Mesenchymal stem cell (in vitro differentiated cells and primary cell): ENCODE results near the gene MAP7.

Source experiments
- DNase-seq: peaks from one replicate; pipeline ENCODE4 v3.0.0-alpha.2; 2013
- H2AFZ ChIP-seq: one replicate; pipeline ENCODE4 v1.6.1; 2013; ENCODE audit warnings: low read depth, mild to moderate bottlenecking, control low read depth, inconsistent platforms, low read length, moderate library complexity
- H2AK5ac ChIP-seq: 2 replicates; pipeline ENCODE4 v1.6.1; 2013; ENCODE audit warnings: low read length, moderate library complexity, mild to moderate bottlenecking, inconsistent platforms; ENCODE audit not compliant: severe bottlenecking
- H2BK120ac ChIP-seq: one replicate; pipeline ENCODE4 v1.6.1; 2013; ENCODE audit warnings: low read depth, mild to moderate bottlenecking, inconsistent platforms, low read length, moderate library complexity
- H2BK12ac ChIP-seq, 2 experiments: one replicate each; pipeline ENCODE4 v1.6.1; 2013; ENCODE audit warnings: inconsistent platforms in 2 of 2, low read length in 2 of 2, mild to moderate bottlenecking in 2 of 2, moderate library complexity in 2 of 2, control low read depth in 1 of 2
- H2BK15ac ChIP-seq: one replicate; pipeline ENCODE4 v1.6.1; 2013; ENCODE audit warnings: mild to moderate bottlenecking, low read depth, inconsistent platforms; ENCODE audit not compliant: poor library complexity, severe bottlenecking
- H2BK5ac ChIP-seq: 2 replicates; pipeline ENCODE4 v1.6.1; 2013; ENCODE audit warnings: low read depth, mild to moderate bottlenecking, low read length, control low read depth, inconsistent platforms; ENCODE audit not compliant: poor library complexity, severe bottlenecking
- H3K14ac ChIP-seq, 2 experiments: one replicate each; pipeline ENCODE4 v1.6.1; 2013; ENCODE audit warnings: inconsistent platforms in 2 of 2, low read length in 2 of 2, control low read depth in 1 of 2, mild to moderate bottlenecking in 1 of 2, moderate library complexity in 1 of 2
- H3K18ac ChIP-seq, 2 experiments: one replicate each; pipeline ENCODE4 v1.6.1; 2013; ENCODE audit warnings: inconsistent platforms in 2 of 2, low read length in 2 of 2, control low read depth in 1 of 2, low read depth in 1 of 2, mild to moderate bottlenecking in 1 of 2
- H3K23ac ChIP-seq, 2 experiments: one replicate each; pipeline ENCODE4 v1.6.1; 2013; ENCODE audit warnings: inconsistent platforms in 2 of 2, low read length in 2 of 2, mild to moderate bottlenecking in 2 of 2, moderate library complexity in 2 of 2, control low read depth in 1 of 2
- H3K27ac ChIP-seq: 2 replicates; pipeline ENCODE4 v1.5.1; 2013; ENCODE audit warnings: mild to moderate bottlenecking, moderate library complexity, low read length, control low read depth, inconsistent platforms; ENCODE audit not compliant: poor library complexity, severe bottlenecking
- H3K27me3 ChIP-seq, 2 experiments: 2 replicates each; pipeline versions ENCODE4 v1.6.1 to v1.7.0; 2013; ENCODE audit warnings: low read length in 2 of 2, mild to moderate bottlenecking in 2 of 2, moderate library complexity in 2 of 2, control low read depth in 1 of 2, inconsistent platforms in 1 of 2; ENCODE audit not compliant: control insufficient read depth in 1 of 2, insufficient read depth in 1 of 2
- H3K36me3 ChIP-seq, 2 experiments: 2 replicates each; pipeline versions ENCODE4 v1.6.1 to v1.7.0; 2013; ENCODE audit warnings: low read length in 2 of 2, control low read depth in 1 of 2, inconsistent platforms in 1 of 2, low read depth in 1 of 2, mild to moderate bottlenecking in 1 of 2; ENCODE audit not compliant: insufficient read depth in 2 of 2, control insufficient read depth in 1 of 2
- H3K4ac ChIP-seq, 2 experiments: one replicate each; pipeline ENCODE4 v1.6.1; 2013; ENCODE audit warnings: inconsistent platforms in 2 of 2, low read length in 2 of 2, mild to moderate bottlenecking in 2 of 2, moderate library complexity in 2 of 2, control low read depth in 1 of 2, low read depth in 1 of 2
- H3K4me1 ChIP-seq: 2 replicates; pipeline ENCODE4 v1.6.1; 2013; ENCODE audit warnings: low read depth, low read length, control low read depth; ENCODE audit not compliant: control insufficient read depth, insufficient read depth
- H3K4me2 ChIP-seq: 2 replicates; pipeline ENCODE4 v1.6.1; 2013; ENCODE audit warnings: low read length, mild to moderate bottlenecking, inconsistent platforms; ENCODE audit not compliant: poor library complexity, severe bottlenecking
- H3K4me3 ChIP-seq, 2 experiments: 2 replicates each; pipeline versions ENCODE4 v1.5.1 to v1.7.0; 2013; ENCODE audit warnings: low read length in 2 of 2, mild to moderate bottlenecking in 2 of 2, control low read depth in 1 of 2, low read depth in 1 of 2; ENCODE audit not compliant: insufficient read depth in 1 of 2
- H3K79me1 ChIP-seq: replicated peaks from 2 replicates; pipeline ENCODE4 v1.6.1; 2013; ENCODE audit warnings: mild to moderate bottlenecking, control low read depth, low read length, inconsistent platforms; ENCODE audit not compliant: poor library complexity, severe bottlenecking
- H3K9ac ChIP-seq: 2 replicates; pipeline ENCODE4 v1.7.0; 2013; ENCODE audit warnings: mild to moderate bottlenecking, low read length, moderate library complexity
- H3K9me3 ChIP-seq: 2 replicates; pipeline ENCODE4 v1.7.0; 2013; ENCODE audit warnings: mild to moderate bottlenecking, low read length; ENCODE audit not compliant: control insufficient read depth
- H4K8ac ChIP-seq: one replicate; pipeline ENCODE4 v1.6.1; 2013; ENCODE audit warnings: inconsistent platforms, mild to moderate bottlenecking, low read length, moderate library complexity
- H4K91ac ChIP-seq: one replicate; pipeline ENCODE4 v1.6.1; 2013; ENCODE audit warnings: mild to moderate bottlenecking, low read length, inconsistent platforms
- WGBS: methylation state at CpG from one replicate; pipeline ENCODE4 v1.1.7; 2013; ENCODE audit warnings: mixed read lengths; 5-methylcytosine and 5-hydroxymethylcytosine counted together

MAP7 gene

DNA sequence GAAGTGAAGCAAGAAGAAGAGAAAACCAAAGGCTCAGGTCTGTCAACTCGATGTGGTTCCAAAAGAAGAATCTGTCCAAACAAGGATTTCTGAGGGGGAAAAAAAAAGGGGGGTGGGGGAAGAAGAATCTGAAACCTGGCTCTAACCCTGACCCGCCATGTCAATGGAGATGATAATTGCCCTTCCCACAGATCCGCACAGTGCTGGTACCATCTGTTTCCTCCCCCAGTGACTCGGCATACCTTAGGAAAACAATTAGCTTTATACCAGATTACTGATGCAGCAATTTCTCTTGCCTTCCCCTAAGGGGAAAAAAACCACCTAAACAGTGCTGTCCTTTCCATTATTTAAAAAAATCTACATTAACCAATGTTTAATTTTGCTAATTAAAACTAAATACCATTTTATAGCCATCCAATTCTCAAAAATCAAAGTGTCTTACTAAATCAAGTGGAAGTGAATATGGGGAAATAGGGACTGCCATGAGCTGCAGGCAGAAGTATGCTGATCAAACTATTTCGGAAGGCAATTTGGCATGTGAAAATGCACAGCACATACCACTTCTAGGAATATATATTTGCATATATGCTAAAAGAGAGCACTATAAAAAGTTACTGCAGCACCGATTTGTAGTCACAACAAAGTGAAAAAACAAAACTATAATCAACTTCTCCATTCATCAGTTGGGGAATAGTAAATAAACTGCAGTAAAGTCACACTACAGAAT, 46.8 kb downstream of the MAP7 start:
- H3K27ac ChIP-seq, result no peak overlapping the region
- H3K18ac ChIP-seq, result no peak overlapping the region
- H2AK5ac ChIP-seq, result no peak overlapping the region
- no peak overlapping the region for H3K4ac ChIP-seq
- H4K8ac ChIP-seq, result no peak overlapping the region
- H3K4me2 ChIP-seq, result no peak overlapping the region
- 71% methylated on average over 4 of the region's 6 CpGs for WGBS
- H4K91ac ChIP-seq, result no peak overlapping the region
- H2BK5ac ChIP-seq, result no peak overlapping the region
- H3K36me3 ChIP-seq, result no peaks in the 10 kb centered on the region
- no peak overlapping the region for H2BK120ac ChIP-seq
- no peak overlapping the region for H3K14ac ChIP-seq
- no peak overlapping the region for H3K23ac ChIP-seq
- no peak overlapping the region for H3K4me3 ChIP-seq
- DNase-seq, result no peak
- no peak overlapping the region for H2AFZ ChIP-seq
- no peaks in the 10 kb centered on the region for H3K9me3 ChIP-seq
- H3K9ac ChIP-seq, result no peak overlapping the region
- H3K79me1 ChIP-seq, result no peaks in the 10 kb centered on the region
- no peak overlapping the region for H2BK12ac ChIP-seq
- H2BK15ac ChIP-seq, result no peak overlapping the region
- H3K4me1 ChIP-seq, result no peaks in the 10 kb centered on the region
- no peaks in the 10 kb centered on the region for H3K27me3 ChIP-seq

DNA sequence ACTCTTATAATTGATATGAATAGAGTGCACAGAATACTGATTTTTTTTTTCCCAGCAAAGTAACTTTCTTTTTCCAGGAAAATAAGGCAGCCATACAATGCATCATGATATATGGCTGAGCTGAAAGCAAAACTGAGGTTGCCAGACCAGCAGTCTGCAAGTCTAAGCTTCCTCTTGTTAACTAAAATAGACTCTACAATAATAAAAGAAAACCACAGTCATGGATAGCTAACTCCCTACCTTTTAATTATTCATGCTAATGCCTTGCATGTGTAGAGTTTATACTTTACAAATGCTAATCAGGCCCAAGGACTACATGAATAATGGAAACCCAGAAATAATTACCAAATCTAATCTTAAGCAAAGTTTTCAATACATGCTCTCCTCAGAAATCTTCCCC, 47.4 kb downstream of the MAP7 start:
- Histone ChIP-seq H2AFZ (no peak overlapping the region), H3K27me3 (no peaks in the 10 kb centered on the region), H3K14ac (no peak overlapping the region), H2AK5ac (no peak overlapping the region), H3K18ac (no peak overlapping the region), H4K8ac (no peak overlapping the region), H3K9me3 (no peaks in the 10 kb centered on the region), H2BK120ac (no peak overlapping the region), H3K36me3 (no peaks in the 10 kb centered on the region), H3K4me1 (no peaks in the 10 kb centered on the region), H3K79me1 (no peaks in the 10 kb centered on the region), H2BK5ac (no peak overlapping the region), H2BK15ac (no peak overlapping the region), H3K4ac (no peak overlapping the region), H3K23ac (no peak overlapping the region), H2BK12ac (no peak overlapping the region), H4K91ac (no peak overlapping the region), H3K4me3 (no peak overlapping the region), H3K4me2 (no peak overlapping the region), H3K9ac (no peak overlapping the region), H3K27ac (no peak overlapping the region)
- no peak for DNase-seq

DNA sequence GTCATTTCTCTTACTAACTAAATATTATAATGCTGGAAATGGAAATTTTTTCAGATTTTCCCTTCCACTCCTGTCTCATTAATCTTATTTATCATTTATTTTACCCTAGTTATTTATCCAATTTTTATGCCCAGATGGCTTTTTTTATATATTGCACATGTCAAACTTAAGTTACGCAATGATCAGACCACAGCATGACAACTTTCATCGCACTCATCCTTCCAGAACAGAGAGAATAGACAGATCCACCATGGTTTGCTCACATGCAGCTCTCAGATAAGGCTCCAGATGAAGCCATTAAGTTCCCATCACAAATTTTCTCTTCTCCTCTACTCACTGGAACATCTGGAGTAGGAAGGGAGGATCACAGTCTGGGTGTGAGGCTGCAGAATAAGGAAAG, 48.7 kb downstream of the MAP7 start:
- Histone ChIP-seq H3K23ac (no peak overlapping the region), H2BK12ac (no peak overlapping the region), H3K4me1 (no peaks in the 10 kb centered on the region), H3K4ac (no peak overlapping the region), H3K18ac (no peak overlapping the region), H2BK120ac (no peak overlapping the region), H3K36me3 (no peaks in the 10 kb centered on the region), H3K9me3 (no peaks in the 10 kb centered on the region), H2BK5ac (no peak overlapping the region), H3K27me3 (no peaks in the 10 kb centered on the region), H3K9ac (no peak overlapping the region), H3K14ac (no peak overlapping the region), H2BK15ac (no peak overlapping the region), H2AK5ac (no peak overlapping the region), H3K4me3 (no peak overlapping the region), H3K4me2 (no peak overlapping the region), H3K27ac (no peak overlapping the region), H3K79me1 (no peaks in the 10 kb centered on the region), H2AFZ (no peak overlapping the region), H4K8ac (no peak overlapping the region), H4K91ac (no peak overlapping the region)
- DNase-seq, result peak; percentile 46
- WGBS, result 88% methylated on average over 2 of the region's 2 CpGs

DNA sequence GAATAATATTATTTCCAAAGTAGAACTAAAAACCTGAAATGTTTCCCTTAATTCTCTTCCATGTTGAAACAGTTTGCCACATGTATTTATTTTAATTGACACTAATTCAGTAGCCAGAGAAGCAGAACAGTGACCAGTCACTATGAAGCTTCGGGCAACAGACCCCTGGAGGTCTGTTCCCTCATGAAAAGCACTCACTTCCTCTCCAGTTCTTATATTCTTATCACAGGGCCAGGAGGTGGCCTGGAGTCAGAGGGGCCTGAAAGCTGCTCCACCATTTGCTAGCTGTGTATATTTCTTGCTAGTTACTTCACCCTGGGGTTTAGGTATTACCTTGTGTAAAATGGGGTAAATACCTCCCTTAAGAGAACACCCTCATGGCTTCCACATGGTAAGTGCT, 49.1 kb downstream of the MAP7 start:
- H3K18ac ChIP-seq, result no peak overlapping the region
- H3K9me3 ChIP-seq, result no peaks in the 10 kb centered on the region
- H3K27me3 ChIP-seq, result no peaks in the 10 kb centered on the region
- H3K36me3 ChIP-seq, result no peaks in the 10 kb centered on the region
- H2BK12ac ChIP-seq, result no peak overlapping the region
- H2AK5ac ChIP-seq, result no peak overlapping the region
- H3K27ac ChIP-seq, result no peak overlapping the region
- no peak overlapping the region for H3K9ac ChIP-seq
- no peak overlapping the region for H2BK5ac ChIP-seq
- DNase-seq, result no peak
- no peak overlapping the region for H2AFZ ChIP-seq
- no peak overlapping the region for H3K4ac ChIP-seq
- WGBS, result 11% methylated on average over 1 of the region's 1 CpG
- H2BK15ac ChIP-seq, result no peak overlapping the region
- no peaks in the 10 kb centered on the region for H3K4me1 ChIP-seq
- no peak overlapping the region for H3K14ac ChIP-seq
- H3K4me3 ChIP-seq, result no peak overlapping the region
- no peak overlapping the region for H4K91ac ChIP-seq
- no peak overlapping the region for H2BK120ac ChIP-seq
- no peaks in the 10 kb centered on the region for H3K79me1 ChIP-seq
- no peak overlapping the region for H3K4me2 ChIP-seq
- no peak overlapping the region for H4K8ac ChIP-seq
- H3K23ac ChIP-seq, result no peak overlapping the region
